Body of pancreas (tissue), 4 donors: ENCODE data around the gene MET. TPM values are rescaled to one million over a fixed set of nuclear protein-coding genes. Genes with fewer than 3 reads are reported as not detected.

Experiments
- ATAC-seq: fragments of 150-250 bp; one replicate; pipeline ENCODE4 v1.9.1; 2016
- DNase-seq, 4 donors: peaks; one replicate each; pipeline ENCODE4 v3.0.0-alpha.2; 2019
- H3K27ac ChIP-seq, 4 donors: fragments of 200-600 bp; sonication (generic); 1 replicate in 3 of 4; 2 replicates in 1 of 4; pipeline versions ENCODE4 v1.5.1 to v1.6.1; 2016 to 2019; ENCODE audit warnings: mild to moderate bottlenecking in 1 of 4, mixed read lengths in 1 of 4, moderate library complexity in 1 of 4
- H3K27me3 ChIP-seq, 2 donors: fragments of 200-600 bp; sonication (generic); one replicate each; pipeline ENCODE4 v1.6.0; 2016; ENCODE audit warnings: mild to moderate bottlenecking in 1 of 2
- H3K36me3 ChIP-seq, 2 donors: fragments of 200-600 bp; sonication (generic); replicated peaks in 1 of 2; 2 replicates each; pipeline ENCODE4 v1.5.1; 2016; ENCODE audit warnings: low read depth in 2 of 2; ENCODE audit not compliant: insufficient read depth in 1 of 2
- H3K4me1 ChIP-seq: fragments of 200-600 bp; sonication (generic); one replicate; pipeline ENCODE4 v1.6.0; 2016
- H3K4me3 ChIP-seq, 2 donors: fragments of 200-600 bp; sonication (generic); 1 replicate in 1 of 2; 2 replicates in 1 of 2; pipeline ENCODE4 v1.5.1; 2016 to 2019
- H3K9me3 ChIP-seq, 3 donors: fragments of 200-600 bp; sonication (generic); 1 replicate in 2 of 3; 2 replicates in 1 of 3; pipeline ENCODE4 v1.5.1; 2016
- CTCF ChIP-seq, 7 experiments: fragments of 450-650 bp in 4 of 7; fragments of 200-600 bp in 3 of 7; sonication (generic) in 3 of 7; IDR thresholded peaks; one replicate each; pipeline ENCODE4 v1.5.1; 2016 to 2019; ENCODE audit warnings: antibody characterized with exemption in 7 of 7
- POLR2A ChIP-seq, 3 donors: fragments of 450-650 bp; IDR thresholded peaks; one replicate each; pipeline ENCODE4 v1.6.1; 2016; ENCODE audit warnings: antibody characterized with exemption in 3 of 3, mild to moderate bottlenecking in 2 of 3
- WGBS, 2 donors: methylation state at CpG; one replicate each; pipeline ENCODE4 v1.1.5; 2017; 5-methylcytosine and 5-hydroxymethylcytosine counted together
- intact Hi-C: fragments of 100-400 bp; cut with DNase I; formaldehyde crosslinking; loops from one replicate; pipeline ENCODE4 v1.15.1; 2023
- total RNA-seq, 2 donors: library from RNA; depleted of rRNA; stranded (reverse); fragments of >200 nt; gene quantifications; one replicate each; pipeline ENCODE4 v1.1.0, GENCODE V29; 2016

Gene MET
- total RNA-seq, 2 donors from 2014 or later = 21.3 to 23.7 TPM

GRCh38 chr7:116788572-116789197 is 116.7 kb downstream of the MET start:
- no peak overlapping the region for H3K4me3 ChIP-seq
- no peak for ATAC-seq
- no peaks in the 10 kb centered on the region for H3K36me3 ChIP-seq
- no peaks in the 10 kb centered on the region for H3K9me3 ChIP-seq
- no peak overlapping the region for H3K27ac ChIP-seq
- no peak for TF ChIP-seq POLR2A (IDR thresholded peaks at IDR 0.05)
- TF ChIP-seq CTCF (IDR thresholded peaks at IDR 0.05) = no peak
- no peaks in the 10 kb centered on the region for H3K4me1 ChIP-seq
- intact Hi-C loops = loop anchor here (2.0 to 10.0 kb wide), 2 partner anchors 16 to 114 kb away; partner anchors contain the start of gene MET
- no peaks in the 10 kb centered on the region for H3K27me3 ChIP-seq
- no peak for DNase-seq
- WGBS, 2 donors = 58 to 61% methylated on average over 5 of the region's 5 CpGs

- Histone ChIP-seq H3K27me3 (no peaks in the 10 kb centered on the region), H3K9me3 (no peaks in the 10 kb centered on the region), H3K27ac (no peak overlapping the region), H3K4me1 (no peaks in the 10 kb centered on the region), H3K4me3 (no peak overlapping the region), H3K36me3 (no peaks in the 10 kb centered on the region)
- WGBS, 2 donors = 92 to 96% methylated on average over 3 of the region's 3 CpGs
- ATAC-seq = no peak
- no peak for TF ChIP-seq POLR2A (IDR thresholded peaks at IDR 0.05)
- TF ChIP-seq CTCF (IDR thresholded peaks at IDR 0.05) = no peak
- no peak for DNase-seq
- intact Hi-C loops = no loop called here
These were observed 118.0 kb downstream of the MET start for GRCh38 chr7:116790025-116790424.

DNA sequence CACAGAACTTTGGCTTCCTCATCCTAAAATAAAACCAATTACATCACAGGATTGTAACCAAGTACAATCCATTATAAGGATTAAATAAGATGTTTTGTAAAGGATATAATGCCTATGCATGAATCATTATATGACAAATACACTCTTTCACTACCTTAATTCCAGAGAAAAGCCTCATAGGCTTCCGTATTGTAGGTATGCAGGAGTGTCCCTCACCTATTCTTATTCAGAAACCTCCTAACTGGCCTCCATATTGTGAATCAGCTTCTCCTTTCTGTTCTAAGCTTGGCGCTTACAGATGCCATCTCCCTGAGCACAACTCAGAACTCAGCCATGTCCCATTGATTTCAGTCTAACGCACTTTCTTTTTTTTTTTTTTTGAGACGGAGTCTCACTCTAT is 120.8 kb downstream of the MET start:
- DNase-seq (no peak), ATAC-seq (no peak)
- H3K4me1 ChIP-seq = no peaks in the 10 kb centered on the region
- H3K4me3 ChIP-seq = no peak overlapping the region
- TF ChIP-seq POLR2A (IDR thresholded peaks at IDR 0.05) (no peak), CTCF (IDR thresholded peaks at IDR 0.05) (no peak)
- no peaks in the 10 kb centered on the region for H3K27me3 ChIP-seq
- peaks cover 0 to 2% of the 10 kb centered on the region in 2 donors for H3K36me3 ChIP-seq
- intact Hi-C loops = no loop called here
- H3K9me3 ChIP-seq = no peaks in the 10 kb centered on the region
- H3K27ac ChIP-seq = no peak overlapping the region
- 91 to 100% methylated on average over 4 of the region's 4 CpGs for WGBS, 2 donors

DNA sequence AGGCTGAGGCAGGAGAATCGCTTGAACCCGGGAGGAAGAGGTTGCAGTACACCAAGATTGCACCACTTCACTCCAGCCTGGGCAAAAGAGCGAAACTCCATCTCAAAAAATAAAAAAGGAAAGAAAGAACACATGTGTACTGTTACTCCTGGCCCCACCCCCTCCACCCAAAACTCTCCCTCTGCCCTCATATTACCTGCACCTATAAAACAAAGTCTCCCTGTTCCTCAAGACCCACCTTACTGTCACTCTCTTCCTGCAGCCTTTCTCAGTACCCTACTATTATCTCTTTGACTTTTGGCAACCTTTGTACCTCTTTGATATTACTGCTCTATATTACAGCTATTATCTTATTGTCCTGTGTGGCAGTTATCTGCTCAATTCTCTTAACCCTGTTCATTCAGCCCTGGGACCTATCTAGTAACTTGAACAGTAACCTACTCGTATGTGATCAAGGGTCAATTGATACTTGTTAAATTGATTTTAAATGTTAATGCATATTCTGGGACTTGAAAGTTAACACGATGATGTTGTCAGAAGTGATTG is 121.9 kb downstream of the MET start:
- Histone ChIP-seq H3K9me3 (no peaks in the 10 kb centered on the region), H3K36me3 (peaks cover 0 to 2% of the 10 kb centered on the region in 2 donors), H3K27ac (no peak overlapping the region), H3K4me1 (no peaks in the 10 kb centered on the region), H3K27me3 (no peaks in the 10 kb centered on the region), H3K4me3 (no peak overlapping the region)
- TF ChIP-seq CTCF (IDR thresholded peaks at IDR 0.05) = no peak
- WGBS, 2 donors = 83 to 90% methylated on average over 5 of the region's 5 CpGs
- ATAC-seq = no peak
- intact Hi-C loops = no loop called here
- no peak for DNase-seq

GRCh38 chr7:116796471-116796870 is 124.5 kb downstream of the MET start:
- TF ChIP-seq CTCF (IDR thresholded peaks at IDR 0.05) = no peak
- no peak for TF ChIP-seq POLR2A (IDR thresholded peaks at IDR 0.05)
- H3K4me3 ChIP-seq = no peak overlapping the region
- no peak for DNase-seq
- H3K27me3 ChIP-seq = no peaks in the 10 kb centered on the region
- H3K9me3 ChIP-seq = no peaks in the 10 kb centered on the region
- H3K4me1 ChIP-seq = peaks cover 11% of the 10 kb centered on the region
- peaks cover 0 to 2% of the 10 kb centered on the region in 2 donors for H3K36me3 ChIP-seq
- intact Hi-C loops = no loop called here
- H3K27ac ChIP-seq = no peak overlapping the region
- ATAC-seq = no peak
- 94 to 97% methylated on average over 5 of the region's 5 CpGs for WGBS, 2 donors
